ENCODE measurements around the gene UGDH.

UGDH gene

GRCh38 chr4:39453738-39454137 lies 73.5 kb downstream of the UGDH start:
- FAIRE-seq = no peak

GRCh38 chr4:39452860-39453587 lies 74.2 kb downstream of the UGDH start:
- FAIRE-seq (no peak), DNase-seq (ENCODE audit: low spot score) (no peak)

More at GRCh38 chr4:39453738-39454137, 73.5 kb downstream of the UGDH start:
- DNase-seq (ENCODE audit: low spot score) = no peak

DNA sequence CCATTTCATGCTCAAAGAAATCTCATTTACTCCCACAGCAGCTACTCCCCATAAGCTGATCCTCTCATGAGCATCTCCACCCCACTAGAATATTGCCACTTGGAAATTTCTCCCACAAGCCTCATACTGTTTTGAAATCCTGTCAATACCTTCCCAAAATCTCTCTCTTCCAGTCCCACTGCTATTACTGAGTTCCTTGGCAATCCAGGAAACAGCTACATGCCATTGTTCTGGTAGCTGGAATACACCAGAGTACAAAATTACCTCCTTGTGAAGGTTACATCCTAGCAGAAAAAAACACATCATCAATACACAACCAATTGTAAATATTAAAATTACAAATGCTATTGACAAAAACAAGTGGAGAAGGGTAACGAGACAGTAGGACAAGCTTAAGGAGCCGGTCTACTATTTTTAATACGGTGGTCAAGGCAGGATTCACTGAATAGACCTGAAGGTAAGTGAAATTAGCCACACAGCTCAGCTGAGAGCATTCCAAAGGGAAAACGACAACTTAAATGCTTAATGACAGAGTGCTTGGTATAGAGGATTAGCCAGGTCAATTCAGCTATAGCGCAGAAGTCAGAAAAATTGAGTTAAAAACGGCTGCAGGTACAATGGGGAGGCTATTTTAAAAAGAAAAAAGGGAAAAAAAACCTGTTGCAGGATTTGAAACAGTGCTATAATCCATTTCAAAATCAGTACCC lies 74.9 kb downstream of the UGDH start:
- FAIRE-seq (no peak), DNase-seq (ENCODE audit: low spot score) (no peak)

GRCh38 chr4:39451423-39452023 lies 75.7 kb downstream of the UGDH start:
- no peak for FAIRE-seq
- DNase-seq (ENCODE audit: low spot score) = no peak

- no peak for FAIRE-seq
- no peak for DNase-seq (ENCODE audit: low spot score)
Measured at GRCh38 chr4:39450618-39451017, 76.6 kb downstream of the UGDH start.
